Choroid plexus epithelial cell (primary cell): ENCODE results near the gene PTPRT.

Experiments
- DNase-seq: peaks from one replicate; pipeline ENCODE4 v3.0.0-alpha.2; 2010; ENCODE audit warnings: low read depth
- H3K4me3 ChIP-seq: 2 replicates; pipeline ENCODE4 v1.5.1; 2011; ENCODE audit warnings: low read depth, mild to moderate bottlenecking, control low read depth, low read length, moderate library complexity
- CTCF ChIP-seq: conservative IDR thresholded peaks from 2 replicates; pipeline ENCODE4 v1.5.1; 2011; ENCODE audit warnings: low read depth, mild to moderate bottlenecking, control low read depth, inconsistent platforms, low read length, moderate library complexity

Gene PTPRT

GRCh38 chr20:42996141-42996540 is 193.6 kb downstream of the PTPRT start:
- TF ChIP-seq CTCF, result no peak
- DNase-seq, result no peak
- H3K4me3 ChIP-seq, result no peak overlapping the region

GRCh38 chr20:42988319-42988718 is 201.4 kb downstream of the PTPRT start:
- no peak for DNase-seq
- TF ChIP-seq CTCF, result no peak

GRCh38 chr20:42987376-42988114 is 202.2 kb downstream of the PTPRT start:
- H3K4me3 ChIP-seq, result no peak overlapping the region
- no peak for TF ChIP-seq CTCF
- no peak for DNase-seq

More at GRCh38 chr20:42988319-42988718, 201.4 kb downstream of the PTPRT start:
- H3K4me3 ChIP-seq, result no peak overlapping the region

- TF ChIP-seq CTCF, result no peak
- no peak overlapping the region for H3K4me3 ChIP-seq
- DNase-seq, result no peak
Measured at GRCh38 chr20:42986143-42986773, 203.4 kb downstream of the PTPRT start.

GRCh38 chr20:42985628-42986027 is 204.1 kb downstream of the PTPRT start:
- TF ChIP-seq CTCF, result no peak
- no peak overlapping the region for H3K4me3 ChIP-seq

GRCh38 chr20:42982218-42982617 is 207.5 kb downstream of the PTPRT start:
- no peak for TF ChIP-seq CTCF
- no peak overlapping the region for H3K4me3 ChIP-seq
- no peak for DNase-seq

More at GRCh38 chr20:42985628-42986027, 204.1 kb downstream of the PTPRT start:
- DNase-seq, result no peak

- no peak overlapping the region for H3K4me3 ChIP-seq
- no peak for DNase-seq
- TF ChIP-seq CTCF, result no peak
Measured at GRCh38 chr20:42981253-42981652, 208.5 kb downstream of the PTPRT start.
